HepG2 (cell line): ENCODE data around the gene CCL27. TPM values are rescaled to one million over a fixed set of nuclear protein-coding genes. Genes with fewer than 3 reads are reported as not detected.

Source experiments
- ASH2L ChIP-seq: fragments of 300-600, 200-600 bp; sonication (generic); IDR thresholded peaks from 2 replicates; pipeline ENCODE4 v1.7.0; 2017; ENCODE audit warnings: low read depth, mild to moderate bottlenecking, moderate library complexity, mixed read lengths, low read length; ENCODE audit not compliant: insufficient read length
- CHD2 ChIP-seq: IDR thresholded peaks from 2 replicates; pipeline ENCODE4 v1.6.1; 2011; ENCODE audit warnings: low read depth, low read length, improper control_type of control experiment
- ETV6 ChIP-seq: sonication (generic); formaldehyde crosslinking; conservative IDR thresholded peaks from 2 replicates; pipeline ENCODE4 v1.4.0; 2020; ENCODE audit warnings: missing genetic modification reagents
- KDM5A ChIP-seq: fragments of 200-600 bp; sonication (generic); IDR thresholded peaks from 2 replicates; pipeline ENCODE4 v1.7.0; 2018; ENCODE audit warnings: antibody characterized with exemption, mild to moderate bottlenecking, low read length, borderline replicate concordance
- MBNL3 ChIP-seq: fragments of 250-450 bp; sonication (Bioruptor Pico); conservative IDR thresholded peaks from 2 replicates; pipeline ENCODE4 v1.8.0; 2022; ENCODE audit warnings: mild to moderate bottlenecking, inconsistent platforms
- MED8 ChIP-seq: sonication (generic); formaldehyde crosslinking; IDR thresholded peaks from 2 replicates; pipeline ENCODE4 v1.8.1; 2023; ENCODE audit warnings: mild to moderate bottlenecking, missing genetic modification reagents; ENCODE audit not compliant: insufficient replicate concordance
- MIXL1 ChIP-seq: IDR thresholded peaks from 2 replicates; pipeline ENCODE4 v1.6.1; 2016
- MTF2 ChIP-seq: sonication (generic); formaldehyde crosslinking; IDR thresholded peaks from 2 replicates; pipeline ENCODE4 v1.5.0; 2020; ENCODE audit warnings: missing genetic modification reagents, borderline replicate concordance
- NR2F6 ChIP-seq, 2 experiments: IDR thresholded peaks; 2 replicates each; pipeline ENCODE4 v1.6.1; 2016; ENCODE audit warnings: antibody characterized with exemption in 1 of 2, mild to moderate bottlenecking in 1 of 2
- PCBP1 ChIP-seq: fragments of 200-400 bp; formaldehyde crosslinking; IDR thresholded peaks from 2 replicates; pipeline ENCODE4 v1.6.1; 2017; ENCODE audit warnings: mild to moderate bottlenecking, low read depth, low read length, borderline replicate concordance
- RBM39 ChIP-seq: fragments of 200-400 bp; formaldehyde crosslinking; IDR thresholded peaks from one replicate; pipeline ENCODE4 v1.6.1; 2018; ENCODE audit warnings: antibody characterized with exemption, mild to moderate bottlenecking, low read depth, low read length; ENCODE audit not compliant: poor library complexity, severe bottlenecking
- RFX3 ChIP-seq: IDR thresholded peaks from 2 replicates; pipeline ENCODE4 v1.6.1; 2016; ENCODE audit warnings: missing biosample characterization, missing genetic modification reagents
- ZMYM3 ChIP-seq: sonication (generic); formaldehyde crosslinking; IDR thresholded peaks from 2 replicates; pipeline ENCODE4 v1.5.1; 2020; ENCODE audit warnings: mild to moderate bottlenecking, missing genetic modification reagents
- ZNF782 ChIP-seq: sonication (generic); formaldehyde crosslinking; IDR thresholded peaks from 2 replicates; pipeline ENCODE4 v1.4.0; 2020; ENCODE audit warnings: missing genetic modification reagents, mild to moderate bottlenecking, borderline replicate concordance
- ZSCAN25 ChIP-seq: sonication (generic); formaldehyde crosslinking; IDR thresholded peaks from 2 replicates; pipeline ENCODE4 v1.8.0; 2022; ENCODE audit warnings: mild to moderate bottlenecking, missing genetic modification reagents
- polyA plus RNA-seq, 8 experiments: library from polyadenylated mRNA; depleted of rRNA in 3 of 8; stranded (reverse) in 7 of 8; unstranded in 1 of 8; fragments of >200 nt; fragmentation: Illumina TruSeq in 4 of 8; extraction: Trizol in 4 of 8; gene quantifications; 2 replicates each; pipeline versions ENCODE4 v1.2.1 to v1.2.3, GENCODE V29; 2011 to 2016; ENCODE audit warnings: low read depth in 4 of 8, missing spikeins in 1 of 8, mixed read lengths in 1 of 8; ENCODE audit not compliant: insufficient read depth in 1 of 8
- total RNA-seq, 5 experiments: library from RNA; depleted of rRNA; stranded (reverse); fragments of >200 nt; fragmentation: Illumina TruSeq; extraction: Trizol; gene quantifications; 2 replicates each; pipeline ENCODE4 v1.2.3, GENCODE V29; 2016; ENCODE audit warnings: low read depth in 1 of 5
- TF ChIP-seq, protein P1 (sequence below): IDR thresholded peaks from 2 replicates; pipeline ENCODE4 v1.6.1; 2016; ENCODE audit warnings: missing biosample characterization, missing genetic modification reagents, low read depth
- TF ChIP-seq, protein P2 (sequence below): sonication (generic); formaldehyde crosslinking; IDR thresholded peaks from 2 replicates; pipeline ENCODE4 v1.4.0; 2020; ENCODE audit warnings: missing genetic modification reagents
- TF ChIP-seq, protein P3 (sequence below): sonication (generic); formaldehyde crosslinking; IDR thresholded peaks from 2 replicates; pipeline ENCODE4 v1.4.0; 2020; ENCODE audit warnings: mild to moderate bottlenecking, low read depth, missing genetic modification reagents
- TF ChIP-seq, protein P4 (sequence below): sonication (generic); formaldehyde crosslinking; IDR thresholded peaks from 2 replicates; pipeline ENCODE4 v1.4.0; 2020; ENCODE audit warnings: mild to moderate bottlenecking, missing genetic modification reagents, borderline replicate concordance
- TF ChIP-seq, protein P5 (sequence below): sonication (generic); formaldehyde crosslinking; IDR thresholded peaks from 2 replicates; pipeline ENCODE4 v1.8.0; 2022; ENCODE audit warnings: missing genetic modification reagents, mild to moderate bottlenecking, borderline replicate concordance

Gene CCL27
- total and polyA plus RNA-seq, 2 of the 13 experiments (the other 11 are each of a cell fraction or from before 2014, with no cell fraction given), result not detected

- TF ChIP-seq, protein P1, sequence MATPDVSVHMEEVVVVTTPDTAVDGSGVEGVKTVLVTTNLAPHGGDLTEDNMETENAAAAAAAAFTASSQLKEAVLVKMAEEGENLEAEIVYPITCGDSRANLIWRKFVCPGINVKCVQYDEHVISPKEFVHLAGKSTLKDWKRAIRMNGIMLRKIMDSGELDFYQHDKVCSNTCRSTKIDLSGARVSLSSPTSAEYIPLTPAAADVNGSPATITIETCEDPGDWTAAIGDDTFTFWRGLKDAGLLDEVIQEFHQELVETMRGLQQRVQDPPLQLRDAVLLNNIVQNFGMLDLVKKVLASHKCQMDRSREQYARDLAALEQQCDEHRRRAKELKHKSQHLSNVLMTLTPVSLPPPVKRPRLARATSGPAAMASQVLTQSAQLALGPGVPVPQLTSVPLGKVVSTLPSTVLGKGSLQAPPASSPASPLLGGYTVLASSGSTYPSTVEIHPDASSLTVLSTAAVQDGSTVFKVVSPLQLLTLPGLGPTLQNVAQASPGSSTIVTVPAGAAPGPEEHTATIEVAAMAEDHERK (CRISPR knock-in tag), result no peak
- TF ChIP-seq MTF2 (no peak), KDM5A (no peak), MIXL1 (CRISPR knock-in tag) (no peak), ETV6 (CRISPR knock-in tag) (no peak), PCBP1 (no peak), ZSCAN25 (CRISPR knock-in tag) (no peak), CHD2 (no peak), RBM39 (no peak), MBNL3 (CRISPR knock-in tag) (no peak), NR2F6 (IDR thresholded peaks at IDR 0.05) (no peak), NR2F6 (CRISPR knock-in tag; IDR thresholded peaks at IDR 0.05) (0 out of 2 replicates have a peak, but pooled peaks have one; percentile 20), RFX3 (no peak), MED8 (CRISPR knock-in tag) (no peak), ZMYM3 (no peak), ASH2L (no peak), ZNF782 (CRISPR knock-in tag) (no peak)
- TF ChIP-seq, protein P2, sequence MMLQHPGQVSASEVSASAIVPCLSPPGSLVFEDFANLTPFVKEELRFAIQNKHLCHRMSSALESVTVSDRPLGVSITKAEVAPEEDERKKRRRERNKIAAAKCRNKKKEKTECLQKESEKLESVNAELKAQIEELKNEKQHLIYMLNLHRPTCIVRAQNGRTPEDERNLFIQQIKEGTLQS, result no peak
- TF ChIP-seq, protein P3, sequence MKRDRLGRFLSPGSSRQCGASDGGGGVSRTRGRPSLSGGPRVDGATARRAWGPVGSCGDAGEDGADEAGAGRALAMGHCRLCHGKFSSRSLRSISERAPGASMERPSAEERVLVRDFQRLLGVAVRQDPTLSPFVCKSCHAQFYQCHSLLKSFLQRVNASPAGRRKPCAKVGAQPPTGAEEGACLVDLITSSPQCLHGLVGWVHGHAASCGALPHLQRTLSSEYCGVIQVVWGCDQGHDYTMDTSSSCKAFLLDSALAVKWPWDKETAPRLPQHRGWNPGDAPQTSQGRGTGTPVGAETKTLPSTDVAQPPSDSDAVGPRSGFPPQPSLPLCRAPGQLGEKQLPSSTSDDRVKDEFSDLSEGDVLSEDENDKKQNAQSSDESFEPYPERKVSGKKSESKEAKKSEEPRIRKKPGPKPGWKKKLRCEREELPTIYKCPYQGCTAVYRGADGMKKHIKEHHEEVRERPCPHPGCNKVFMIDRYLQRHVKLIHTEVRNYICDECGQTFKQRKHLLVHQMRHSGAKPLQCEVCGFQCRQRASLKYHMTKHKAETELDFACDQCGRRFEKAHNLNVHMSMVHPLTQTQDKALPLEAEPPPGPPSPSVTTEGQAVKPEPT (CRISPR knock-in tag), result no peak
- TF ChIP-seq, protein P4, sequence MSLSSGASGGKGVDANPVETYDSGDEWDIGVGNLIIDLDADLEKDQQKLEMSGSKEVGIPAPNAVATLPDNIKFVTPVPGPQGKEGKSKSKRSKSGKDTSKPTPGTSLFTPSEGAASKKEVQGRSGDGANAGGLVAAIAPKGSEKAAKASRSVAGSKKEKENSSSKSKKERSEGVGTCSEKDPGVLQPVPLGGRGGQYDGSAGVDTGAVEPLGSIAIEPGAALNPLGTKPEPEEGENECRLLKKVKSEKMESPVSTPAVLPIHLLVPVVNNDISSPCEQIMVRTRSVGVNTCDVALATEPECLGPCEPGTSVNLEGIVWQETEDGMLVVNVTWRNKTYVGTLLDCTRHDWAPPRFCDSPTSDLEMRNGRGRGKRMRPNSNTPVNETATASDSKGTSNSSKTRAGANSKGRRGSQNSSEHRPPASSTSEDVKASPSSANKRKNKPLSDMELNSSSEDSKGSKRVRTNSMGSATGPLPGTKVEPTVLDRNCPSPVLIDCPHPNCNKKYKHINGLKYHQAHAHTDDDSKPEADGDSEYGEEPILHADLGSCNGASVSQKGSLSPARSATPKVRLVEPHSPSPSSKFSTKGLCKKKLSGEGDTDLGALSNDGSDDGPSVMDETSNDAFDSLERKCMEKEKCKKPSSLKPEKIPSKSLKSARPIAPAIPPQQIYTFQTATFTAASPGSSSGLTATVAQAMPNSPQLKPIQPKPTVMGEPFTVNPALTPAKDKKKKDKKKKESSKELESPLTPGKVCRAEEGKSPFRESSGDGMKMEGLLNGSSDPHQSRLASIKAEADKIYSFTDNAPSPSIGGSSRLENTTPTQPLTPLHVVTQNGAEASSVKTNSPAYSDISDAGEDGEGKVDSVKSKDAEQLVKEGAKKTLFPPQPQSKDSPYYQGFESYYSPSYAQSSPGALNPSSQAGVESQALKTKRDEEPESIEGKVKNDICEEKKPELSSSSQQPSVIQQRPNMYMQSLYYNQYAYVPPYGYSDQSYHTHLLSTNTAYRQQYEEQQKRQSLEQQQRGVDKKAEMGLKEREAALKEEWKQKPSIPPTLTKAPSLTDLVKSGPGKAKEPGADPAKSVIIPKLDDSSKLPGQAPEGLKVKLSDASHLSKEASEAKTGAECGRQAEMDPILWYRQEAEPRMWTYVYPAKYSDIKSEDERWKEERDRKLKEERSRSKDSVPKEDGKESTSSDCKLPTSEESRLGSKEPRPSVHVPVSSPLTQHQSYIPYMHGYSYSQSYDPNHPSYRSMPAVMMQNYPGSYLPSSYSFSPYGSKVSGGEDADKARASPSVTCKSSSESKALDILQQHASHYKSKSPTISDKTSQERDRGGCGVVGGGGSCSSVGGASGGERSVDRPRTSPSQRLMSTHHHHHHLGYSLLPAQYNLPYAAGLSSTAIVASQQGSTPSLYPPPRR, result no peak
- TF ChIP-seq, protein P5, sequence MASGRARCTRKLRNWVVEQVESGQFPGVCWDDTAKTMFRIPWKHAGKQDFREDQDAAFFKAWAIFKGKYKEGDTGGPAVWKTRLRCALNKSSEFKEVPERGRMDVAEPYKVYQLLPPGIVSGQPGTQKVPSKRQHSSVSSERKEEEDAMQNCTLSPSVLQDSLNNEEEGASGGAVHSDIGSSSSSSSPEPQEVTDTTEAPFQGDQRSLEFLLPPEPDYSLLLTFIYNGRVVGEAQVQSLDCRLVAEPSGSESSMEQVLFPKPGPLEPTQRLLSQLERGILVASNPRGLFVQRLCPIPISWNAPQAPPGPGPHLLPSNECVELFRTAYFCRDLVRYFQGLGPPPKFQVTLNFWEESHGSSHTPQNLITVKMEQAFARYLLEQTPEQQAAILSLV (CRISPR knock-in tag), result no peak
These were observed 12.7 kb upstream of the CCL27 start (continued) for GRCh38 chr9:34675048-34675714.
